Muscle layer of colon (tissue), 2 donors: ENCODE measurements around the gene CYTH3.
"Not testable (repeated sequence)": the region's sequence is repeated elsewhere in the genome, so short reads cannot be mapped to it uniquely, and the experiment has no call there.

ENCODE experiments used
- H3K27ac ChIP-seq: one replicate; pipeline ENCODE4 v1.7.0; 2013; ENCODE audit warnings: low read depth, mild to moderate bottlenecking, low read length, moderate library complexity
- H3K27me3 ChIP-seq, 2 donors: one replicate each; pipeline ENCODE4 v1.7.0; 2013; ENCODE audit warnings: low read length in 2 of 2, mild to moderate bottlenecking in 2 of 2; ENCODE audit not compliant: insufficient read depth in 2 of 2, control insufficient read depth in 1 of 2
- H3K36me3 ChIP-seq: one replicate; pipeline ENCODE4 v1.7.0; 2013; ENCODE audit warnings: mild to moderate bottlenecking, low read length; ENCODE audit not compliant: insufficient read depth
- H3K4me1 ChIP-seq: one replicate; pipeline ENCODE4 v1.7.0; 2013; ENCODE audit warnings: mild to moderate bottlenecking, low read length; ENCODE audit not compliant: insufficient read depth
- H3K4me3 ChIP-seq, 2 donors: one replicate each; pipeline ENCODE4 v1.7.0; 2013; ENCODE audit warnings: low read length in 2 of 2, low read depth in 1 of 2, mild to moderate bottlenecking in 1 of 2, moderate library complexity in 1 of 2
- H3K9ac ChIP-seq: one replicate; pipeline ENCODE4 v1.7.0; 2013; ENCODE audit warnings: low read length
- H3K9me3 ChIP-seq: one replicate; pipeline ENCODE4 v1.7.0; 2013; ENCODE audit warnings: mild to moderate bottlenecking, low read length
- donor health status: abdominal sarcoma.
- donor health status: Adenocarcinoma of cecum.

Gene CYTH3

GRCh38 chr7:6238309-6238925, 34.0 kb downstream of the CYTH3 start:
- Histone ChIP-seq H3K27ac (no peak overlapping the region), H3K9ac (no peak overlapping the region), H3K4me1 (no peaks in the 10 kb centered on the region), H3K4me3 (no peak overlapping the region), H3K27me3 (no peaks in the 10 kb centered on the region), H3K9me3 (no peaks in the 10 kb centered on the region), H3K36me3 (no peaks in the 10 kb centered on the region)

DNA sequence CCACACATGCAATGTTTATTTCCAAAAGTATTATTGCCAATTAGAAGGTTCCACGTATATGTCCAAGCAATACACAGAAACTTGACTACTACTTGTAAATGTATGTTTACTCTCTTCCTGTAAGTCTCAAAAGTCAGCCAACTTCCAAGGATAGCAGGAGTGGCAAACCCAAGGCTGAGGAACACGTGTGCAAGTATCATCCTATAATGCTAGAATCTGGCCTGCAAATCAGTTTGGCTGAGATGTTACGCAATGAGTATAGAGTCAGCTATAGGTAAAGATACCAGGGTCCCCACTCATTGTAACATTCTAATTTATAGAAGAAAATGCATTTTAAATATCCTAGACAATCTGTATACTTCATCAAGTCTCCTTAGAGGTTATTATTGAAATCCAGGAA, 34.7 kb downstream of the CYTH3 start:
- Histone ChIP-seq H3K27me3 (no peaks in the 10 kb centered on the region), H3K36me3 (no peaks in the 10 kb centered on the region), H3K9me3 (no peaks in the 10 kb centered on the region), H3K4me1 (peaks cover 5% of the 10 kb centered on the region), H3K9ac (no peak overlapping the region), H3K27ac (no peak overlapping the region), H3K4me3 (no peak overlapping the region)

DNA sequence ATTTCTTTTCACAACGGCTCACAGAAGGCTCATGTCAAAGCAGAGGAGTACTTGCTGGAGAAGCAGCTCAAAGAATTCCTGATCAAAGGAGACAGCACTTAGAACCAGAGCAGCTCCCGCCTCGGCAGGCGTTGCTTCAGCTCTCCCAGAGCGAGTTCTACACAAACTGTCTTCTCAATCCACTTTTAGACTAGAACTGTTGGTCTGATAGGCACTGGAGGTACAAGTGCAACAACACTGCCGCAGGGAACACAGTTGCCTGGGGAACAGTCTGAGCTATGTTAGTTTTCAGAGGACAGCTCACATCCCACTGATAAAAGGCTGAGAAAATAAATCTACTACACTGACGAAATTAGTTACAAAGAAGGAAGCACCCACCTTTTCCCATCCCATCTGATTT, 35.4 kb downstream of the CYTH3 start:
- H3K4me1 ChIP-seq = peaks cover 10% of the 10 kb centered on the region
- no peak overlapping the region for H3K9ac ChIP-seq
- H3K27ac ChIP-seq = no peak overlapping the region
- no peak overlapping the region for H3K4me3 ChIP-seq
- no peaks in the 10 kb centered on the region for H3K9me3 ChIP-seq
- no peaks in the 10 kb centered on the region for H3K27me3 ChIP-seq
- no peaks in the 10 kb centered on the region for H3K36me3 ChIP-seq

DNA sequence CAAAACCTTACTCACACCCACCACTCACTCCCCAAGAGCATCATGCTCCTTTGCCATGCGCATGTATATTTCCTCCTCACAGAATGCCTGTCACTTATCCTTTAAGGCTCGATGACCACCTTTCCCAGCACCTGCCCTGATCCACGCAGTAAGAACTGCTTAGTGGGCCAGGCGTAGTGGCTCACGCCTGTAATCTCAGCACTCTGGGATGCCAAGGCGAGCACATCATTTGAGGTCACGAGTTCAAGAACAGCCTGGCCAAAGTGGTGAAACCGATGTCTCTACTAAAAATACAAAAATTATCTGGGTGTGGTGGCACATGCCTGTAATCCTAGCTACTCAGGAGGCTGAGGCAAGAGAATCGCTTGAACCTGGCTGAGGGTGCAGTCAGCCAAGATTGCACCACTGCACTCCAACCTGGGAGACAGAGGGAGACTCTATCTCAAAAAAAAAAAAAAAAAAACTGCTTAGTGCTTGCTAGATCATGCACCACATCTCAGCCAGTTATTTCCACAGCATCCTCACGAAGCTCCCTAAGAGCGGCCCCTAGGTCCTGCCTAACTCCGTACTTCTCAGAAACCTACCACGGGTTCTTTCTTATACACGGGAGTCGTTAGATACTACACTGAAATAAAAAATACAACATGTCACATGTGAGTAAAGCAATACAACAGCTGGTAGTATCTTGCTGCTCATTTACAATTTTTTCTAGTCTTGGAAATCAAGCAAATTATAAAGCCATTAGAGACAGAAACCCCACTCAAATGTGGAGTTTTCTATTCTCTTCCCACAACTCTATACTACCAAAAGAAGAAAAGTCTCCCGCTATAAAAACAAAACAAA, 37.2 kb downstream of the CYTH3 start:
- H3K36me3 ChIP-seq = no peaks in the 10 kb centered on the region
- no peak overlapping the region for H3K4me3 ChIP-seq
- H3K9me3 ChIP-seq = no peaks in the 10 kb centered on the region
- no peaks in the 10 kb centered on the region for H3K27me3 ChIP-seq
- H3K27ac ChIP-seq = no peak overlapping the region
- H3K9ac ChIP-seq = no peak overlapping the region
- H3K4me1 ChIP-seq = peaks cover 12% of the 10 kb centered on the region

GRCh38 chr7:6234384-6234783, 38.0 kb downstream of the CYTH3 start:
- Histone ChIP-seq H3K4me3 (no peak overlapping the region), H3K9ac (no peak overlapping the region), H3K36me3 (no peaks in the 10 kb centered on the region), H3K4me1 (peaks cover 12% of the 10 kb centered on the region), H3K27ac (no peak overlapping the region), H3K9me3 (no peaks in the 10 kb centered on the region), H3K27me3 (no peaks in the 10 kb centered on the region)

GRCh38 chr7:6232534-6232933, 39.9 kb downstream of the CYTH3 start:
- Histone ChIP-seq H3K9ac (no peak overlapping the region), H3K4me3 (no peak overlapping the region), H3K27ac (no peak overlapping the region), H3K4me1 (peaks cover 26% of the 10 kb centered on the region), H3K9me3 (no peaks in the 10 kb centered on the region), H3K36me3 (no peaks in the 10 kb centered on the region), H3K27me3 (no peaks in the 10 kb centered on the region)

- peaks cover 30% of the 10 kb centered on the region for H3K4me1 ChIP-seq
- H3K9ac ChIP-seq = no peak overlapping the region
- H3K9me3 ChIP-seq = no peaks in the 10 kb centered on the region
- H3K27me3 ChIP-seq = no peaks in the 10 kb centered on the region
- H3K36me3 ChIP-seq = no peaks in the 10 kb centered on the region
- H3K27ac ChIP-seq = no peak overlapping the region
- no peak overlapping the region for H3K4me3 ChIP-seq
Measured at GRCh38 chr7:6232116-6232515, 40.3 kb downstream of the CYTH3 start.

DNA sequence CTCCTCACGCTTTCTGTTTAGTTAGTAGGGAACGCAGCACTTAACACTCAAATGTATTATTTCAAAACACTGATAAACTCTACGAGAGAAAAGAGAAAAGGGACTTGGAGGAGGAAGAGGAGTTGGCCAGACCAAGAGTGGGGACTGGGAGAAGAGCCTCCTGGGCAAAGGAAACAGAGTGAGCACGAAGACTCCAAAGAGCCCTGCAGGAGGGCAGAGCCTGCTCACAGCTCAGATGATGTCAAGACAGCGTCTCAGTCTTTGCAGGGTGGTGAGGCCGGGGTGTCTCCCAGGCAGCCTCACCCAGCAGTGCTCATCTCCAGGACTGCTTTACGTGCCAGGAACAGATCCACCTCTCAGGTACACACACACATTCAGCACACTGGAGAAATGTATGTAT, 41.2 kb downstream of the CYTH3 start:
- no peak overlapping the region for H3K9ac ChIP-seq
- H3K4me3 ChIP-seq = no peak overlapping the region
- H3K9me3 ChIP-seq = no peaks in the 10 kb centered on the region
- no peaks in the 10 kb centered on the region for H3K27me3 ChIP-seq
- no peaks in the 10 kb centered on the region for H3K36me3 ChIP-seq
- H3K4me1 ChIP-seq = peaks cover 38% of the 10 kb centered on the region
- no peak overlapping the region for H3K27ac ChIP-seq

- Histone ChIP-seq H3K27ac (peak overlapping the region; percentile 10), H3K4me1 (peaks cover 46% of the 10 kb centered on the region)
- not testable (repeated sequence) for H3K9ac ChIP-seq, H3K9me3 ChIP-seq, H3K4me3 ChIP-seq, H3K27me3 ChIP-seq, H3K36me3 ChIP-seq
Measured at GRCh38 chr7:6229284-6229683, 43.1 kb downstream of the CYTH3 start.

GRCh38 chr7:6228361-6229229, 43.8 kb downstream of the CYTH3 start:
- H3K9me3 ChIP-seq = no peaks in the 10 kb centered on the region
- no peak overlapping the region for H3K9ac ChIP-seq
- H3K4me3 ChIP-seq = peak overlapping the region in 1 of 2 donors; percentile 21
- H3K36me3 ChIP-seq = no peaks in the 10 kb centered on the region
- H3K4me1 ChIP-seq = peaks cover 46% of the 10 kb centered on the region
- peak overlapping the region; percentile 10 for H3K27ac ChIP-seq
- no peaks in the 10 kb centered on the region for H3K27me3 ChIP-seq

DNA sequence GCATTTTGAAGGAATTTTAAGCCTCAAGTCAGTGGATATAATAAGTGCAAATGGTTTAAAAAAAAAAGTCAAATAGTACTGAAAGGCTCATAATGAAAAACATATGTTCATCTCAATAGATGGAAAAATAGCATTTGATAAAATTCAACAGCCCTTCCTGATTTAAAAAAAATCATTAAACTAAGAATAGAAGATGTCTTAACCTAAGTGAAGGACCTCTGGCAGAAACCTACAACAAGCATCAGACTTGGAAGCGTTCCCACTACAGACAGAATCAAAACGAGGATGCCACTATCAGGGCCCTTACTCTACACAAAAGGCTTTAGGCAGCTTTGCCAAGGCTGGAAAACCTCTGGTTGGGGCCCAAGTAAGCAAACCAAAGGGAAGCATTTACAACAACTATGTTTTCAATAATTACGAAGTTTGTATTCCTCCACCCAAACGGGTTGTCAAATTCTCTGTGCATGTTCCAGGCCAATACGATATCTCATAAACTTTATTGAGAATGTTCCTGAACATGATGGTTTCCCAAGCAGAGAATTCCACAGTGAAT, 45.1 kb downstream of the CYTH3 start:
- Histone ChIP-seq H3K4me3 (peak overlapping the region in 1 of 2 donors; percentile 3), H3K4me1 (peaks cover 40% of the 10 kb centered on the region), H3K27ac (peak overlapping the region; percentile 13), H3K36me3 (no peaks in the 10 kb centered on the region), H3K9ac (no peak overlapping the region), H3K27me3 (no peaks in the 10 kb centered on the region), H3K9me3 (no peaks in the 10 kb centered on the region)
